ENCODE data around the gene TMEM80.

The TMEM80 gene

DNA sequence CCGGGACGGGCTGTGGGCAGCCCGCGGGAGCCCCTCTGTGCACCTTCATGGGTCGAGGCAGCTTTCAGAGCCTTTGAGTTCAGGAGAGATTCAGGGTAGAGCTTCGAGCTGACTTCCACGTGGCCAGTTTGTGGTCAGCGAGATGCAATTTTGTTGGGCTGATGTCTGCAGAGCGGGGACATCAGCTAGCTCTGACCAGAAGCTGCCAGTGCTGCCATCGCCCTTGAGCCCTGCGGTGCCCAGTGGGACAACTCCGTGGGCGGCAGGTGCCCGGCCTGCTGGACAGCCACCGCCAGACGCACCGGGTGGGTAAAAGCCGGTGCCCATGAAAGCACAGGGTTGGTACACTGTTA, 52.4 kb downstream of the TMEM80 start:
- DNase-seq: no peak

DNA sequence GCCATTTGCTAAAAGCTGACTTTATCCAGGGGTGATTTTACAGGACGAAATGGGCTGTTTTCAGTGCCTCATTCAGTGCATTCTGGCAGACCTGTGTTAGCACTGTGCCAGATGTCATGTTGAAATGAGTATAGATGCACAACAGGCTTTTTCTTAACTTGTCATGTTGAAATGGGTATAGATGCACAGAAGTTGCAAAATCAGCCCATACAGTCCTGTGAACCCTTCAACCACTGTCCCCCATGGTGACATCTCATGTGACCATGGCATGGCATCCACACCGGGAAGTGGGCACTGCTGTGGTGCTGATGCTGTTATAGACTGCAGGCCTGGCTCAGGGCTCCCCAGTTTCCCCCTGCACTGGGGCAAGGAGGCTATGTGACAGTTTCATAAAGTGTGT, 54.1 kb downstream of the TMEM80 start:
- no peak for DNase-seq

Data from amniotic stem cell (primary cell).